Panc1 (cell line): ENCODE results near the gene ACP7. TPM values are rescaled to one million over a fixed set of nuclear protein-coding genes. Genes with fewer than 3 reads are reported as not detected.

Source experiments
- ATAC-seq: fragments of 200-7000 bp; cut with Tn5 transposase; 2 replicates; pipeline ENCODE4 v1.9.1; 2020; ENCODE audit warnings: mild to moderate bottlenecking, moderate library complexity
- BruUV-seq: library from RNA; stranded (reverse); fragments of 400-500 nt; replicated peaks from 2 replicates; lab custom pipeline; 2021; lab: Mats Ljungman, UMichigan
- CTCF ChIA-PET: fragments of 300-600 bp; sonication (Branson Sonifier 250); formaldehyde crosslinking; loops from one replicate; lab custom pipeline; 2022; ENCODE audit warnings: antibody characterized with exemption; lab: Charles Lee
- POLR2A ChIA-PET: fragments of 300-600 bp; sonication (Branson Sonifier 250); formaldehyde crosslinking; loops from one replicate; lab custom pipeline; 2022; ENCODE audit warnings: antibody characterized with exemption; lab: Charles Lee
- DNase-seq: peaks from one replicate; pipeline ENCODE4 v3.0.0-alpha.2; 2010; ENCODE audit warnings: low read depth, low spot score
- H3K27ac ChIP-seq: 2 replicates; pipeline ENCODE4 v1.5.1; 2011; ENCODE audit warnings: mild to moderate bottlenecking, low read length, inconsistent platforms
- H3K27me3 ChIP-seq: fragments of 200-500 bp; sonication (Bioruptor generic); 2 replicates; pipeline ENCODE4 v1.6.0; 2014; ENCODE audit warnings: low read length, inconsistent platforms; ENCODE audit not compliant: control insufficient read depth, insufficient read depth
- H3K36me3 ChIP-seq: fragments of 200-500 bp; sonication (Bioruptor generic); 2 replicates; pipeline ENCODE4 v1.5.1; 2014; ENCODE audit warnings: inconsistent platforms, mild to moderate bottlenecking, low read length, moderate library complexity; ENCODE audit not compliant: control insufficient read depth, insufficient read depth
- H3K4me1 ChIP-seq: 2 replicates; pipeline ENCODE4 v1.5.1; 2011; ENCODE audit warnings: inconsistent platforms, mild to moderate bottlenecking, low read length, moderate library complexity; ENCODE audit not compliant: control insufficient read depth, insufficient read depth
- H3K4me3 ChIP-seq, 2 experiments: 2 replicates each; pipeline ENCODE4 v1.5.1; 2011 to 2012; ENCODE audit warnings: low read depth in 2 of 2, low read length in 2 of 2, mild to moderate bottlenecking in 2 of 2, inconsistent platforms in 1 of 2, moderate library complexity in 1 of 2
- H3K9me3 ChIP-seq: fragments of 200-500 bp; sonication (Bioruptor generic); 2 replicates; pipeline ENCODE4 v1.5.1; 2014; ENCODE audit warnings: low read depth, mild to moderate bottlenecking, inconsistent platforms, low read length, moderate library complexity; ENCODE audit not compliant: control insufficient read depth, insufficient read depth
- CTCF ChIP-seq: fragments of 450-650 bp; IDR thresholded peaks from 2 replicates; pipeline ENCODE4 v1.5.1; 2017; ENCODE audit warnings: mild to moderate bottlenecking
- POLR2AphosphoS5 ChIP-seq: IDR thresholded peaks from 2 replicates; pipeline ENCODE4 v1.6.1; 2012; ENCODE audit warnings: mild to moderate bottlenecking, low read depth, low read length, moderate library complexity
- SIN3A ChIP-seq: IDR thresholded peaks from 2 replicates; pipeline ENCODE4 v1.6.1; 2012; ENCODE audit warnings: low read depth, mild to moderate bottlenecking, low read length, moderate library complexity, borderline replicate concordance; ENCODE audit not compliant: insufficient read depth
- TCF7L2 ChIP-seq: IDR thresholded peaks from 2 replicates; pipeline ENCODE4 v1.6.1; 2011; ENCODE audit warnings: mild to moderate bottlenecking, low read depth, low read length, inconsistent platforms
- in situ Hi-C: cut with HindIII; loops from 2 replicates; pipeline ENCODE4 v1.10.0; 2016; ENCODE audit warnings: low sequenced_read_pairs, low pct_unique_long_range_greater_than_20kb
- intact Hi-C: fragments of 100-400 bp; cut with micrococcal nuclease; formaldehyde crosslinking; loops from one replicate; pipeline ENCODE4 v1.10.0; 2022; ENCODE audit not compliant: unreplicated experiment
- total RNA-seq: library from RNA; stranded (reverse); gene quantifications from one replicate; pipeline ENCODE4 v1.2.1, GENCODE V29; 2021; ENCODE audit not compliant: unreplicated experiment
- TF ChIP-seq, protein P1 (sequence below), 2 experiments: IDR thresholded peaks; 2 replicates each; pipeline ENCODE4 v1.6.1; 2011 to 2012; ENCODE audit warnings: low read depth in 2 of 2, control low read depth in 1 of 2, low read length in 1 of 2, mild to moderate bottlenecking in 1 of 2, moderate library complexity in 1 of 2; ENCODE audit not compliant: insufficient read depth in 1 of 2

Gene ACP7
- total RNA-seq, 1 experiment from 2014 or later: 10.3 TPM

- Histone ChIP-seq H3K4me1 (peaks cover 63% of the 10 kb centered on the region), H3K36me3 (no peaks in the 10 kb centered on the region), H3K4me3 (no peak overlapping the region), H3K27ac (no peak overlapping the region), H3K27me3 (no peaks in the 10 kb centered on the region), H3K9me3 (no peaks in the 10 kb centered on the region)
- CTCF ChIA-PET: interaction anchor here (0.6 kb wide), 1 partner anchor 767 kb away, joined by 4 read pairs; no protein-coding TSS in a partner anchor
- POLR2A ChIA-PET: no interaction called here
- ATAC-seq (no peak), DNase-seq (no peak)
- TF ChIP-seq SIN3A (no peak), TCF7L2 (no peak), CTCF (no peak), POLR2AphosphoS5 (no peak)
- TF ChIP-seq, protein P1, sequence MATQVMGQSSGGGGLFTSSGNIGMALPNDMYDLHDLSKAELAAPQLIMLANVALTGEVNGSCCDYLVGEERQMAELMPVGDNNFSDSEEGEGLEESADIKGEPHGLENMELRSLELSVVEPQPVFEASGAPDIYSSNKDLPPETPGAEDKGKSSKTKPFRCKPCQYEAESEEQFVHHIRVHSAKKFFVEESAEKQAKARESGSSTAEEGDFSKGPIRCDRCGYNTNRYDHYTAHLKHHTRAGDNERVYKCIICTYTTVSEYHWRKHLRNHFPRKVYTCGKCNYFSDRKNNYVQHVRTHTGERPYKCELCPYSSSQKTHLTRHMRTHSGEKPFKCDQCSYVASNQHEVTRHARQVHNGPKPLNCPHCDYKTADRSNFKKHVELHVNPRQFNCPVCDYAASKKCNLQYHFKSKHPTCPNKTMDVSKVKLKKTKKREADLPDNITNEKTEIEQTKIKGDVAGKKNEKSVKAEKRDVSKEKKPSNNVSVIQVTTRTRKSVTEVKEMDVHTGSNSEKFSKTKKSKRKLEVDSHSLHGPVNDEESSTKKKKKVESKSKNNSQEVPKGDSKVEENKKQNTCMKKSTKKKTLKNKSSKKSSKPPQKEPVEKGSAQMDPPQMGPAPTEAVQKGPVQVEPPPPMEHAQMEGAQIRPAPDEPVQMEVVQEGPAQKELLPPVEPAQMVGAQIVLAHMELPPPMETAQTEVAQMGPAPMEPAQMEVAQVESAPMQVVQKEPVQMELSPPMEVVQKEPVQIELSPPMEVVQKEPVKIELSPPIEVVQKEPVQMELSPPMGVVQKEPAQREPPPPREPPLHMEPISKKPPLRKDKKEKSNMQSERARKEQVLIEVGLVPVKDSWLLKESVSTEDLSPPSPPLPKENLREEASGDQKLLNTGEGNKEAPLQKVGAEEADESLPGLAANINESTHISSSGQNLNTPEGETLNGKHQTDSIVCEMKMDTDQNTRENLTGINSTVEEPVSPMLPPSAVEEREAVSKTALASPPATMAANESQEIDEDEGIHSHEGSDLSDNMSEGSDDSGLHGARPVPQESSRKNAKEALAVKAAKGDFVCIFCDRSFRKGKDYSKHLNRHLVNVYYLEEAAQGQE (IDR thresholded peaks at IDR 0.05; ENCODE audit: insufficient read depth in 1 of 2, low read depth in 2 of 2, low read length in 1 of 2): no peak
- intact Hi-C loops: no loop called here
- no TSS peak for BruUV-seq
- in situ Hi-C loops: no loop called here
Measured at GRCh38 chr19:39157275-39157996, 73.3 kb downstream of the ACP7 start.

DNA sequence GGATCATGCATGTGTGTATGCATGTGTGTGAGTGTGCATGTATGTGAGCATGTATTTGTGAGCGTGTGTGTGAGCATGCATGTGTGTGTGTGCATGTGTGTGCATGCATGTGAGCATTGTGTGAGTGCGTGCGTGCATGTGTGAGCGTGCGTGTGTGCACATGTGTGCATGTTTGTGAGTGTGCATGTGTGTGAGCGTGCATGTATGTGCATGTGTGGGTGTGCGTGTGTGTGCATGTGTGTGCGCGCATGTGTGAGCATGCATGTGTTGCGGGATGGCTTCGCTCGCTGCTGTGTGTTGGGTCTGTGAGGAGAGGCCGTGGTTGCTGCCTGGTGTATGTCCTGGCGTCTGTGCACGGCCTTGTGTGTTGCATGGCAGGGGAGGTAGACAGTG lies 73.8 kb downstream of the ACP7 start:
- CTCF ChIA-PET: interaction anchor here (0.6 kb wide), 1 partner anchor 766 kb away, joined by 4 read pairs; no protein-coding TSS in a partner anchor
- Histone ChIP-seq H3K4me3 (no peak overlapping the region), H3K9me3 (no peaks in the 10 kb centered on the region), H3K4me1 (peaks cover 62% of the 10 kb centered on the region), H3K27me3 (no peaks in the 10 kb centered on the region), H3K36me3 (no peaks in the 10 kb centered on the region), H3K27ac (no peak overlapping the region)
- intact Hi-C loops (no loop called here), in situ Hi-C loops (no loop called here)
- ATAC-seq (no peak), DNase-seq (no peak)
- POLR2A ChIA-PET: no interaction called here
- TF ChIP-seq, protein P1 (IDR thresholded peaks at IDR 0.05; ENCODE audit: insufficient read depth in 1 of 2, low read depth in 2 of 2, low read length in 1 of 2): no peak
- TF ChIP-seq POLR2AphosphoS5: 0 out of 2 replicates have a peak, but pooled peaks have one; percentile 24
- no peak for TF ChIP-seq CTCF
- no peak for TF ChIP-seq TCF7L2
- no TSS peak for BruUV-seq
